ENCODE results near the gene SPDYE4. TPM values are rescaled to one million over a fixed set of nuclear protein-coding genes. Genes with fewer than 3 reads are reported as not detected.
A peak's percentile ranks its signal among the peaks of the same experiment; 100 is the strongest.

SPDYE4 gene
- polyA plus RNA-seq, 3 donors = 0.28 TPM; not detected in 2

- peak; percentile 76 for DNase-seq
Observed at GRCh38 chr17:8785547-8786413, 27.4 kb upstream of the SPDYE4 start.

GRCh38 chr17:8782176-8782575 lies 23.8 kb upstream of the SPDYE4 start:
- no peak for DNase-seq

- no peak for DNase-seq
Observed at GRCh38 chr17:8781776-8782175, 23.4 kb upstream of the SPDYE4 start.

- no peak for DNase-seq
Observed at GRCh38 chr17:8776881-8777280, 18.5 kb upstream of the SPDYE4 start.

GRCh38 chr17:8776248-8776647 lies 17.9 kb upstream of the SPDYE4 start:
- DNase-seq = no peak

GRCh38 chr17:8766731-8767130 lies 8.4 kb upstream of the SPDYE4 start:
- no peak for DNase-seq

- no peak for DNase-seq
Observed at GRCh38 chr17:8762012-8762411, 3.7 kb upstream of the SPDYE4 start.

- no peak for DNase-seq
Observed at GRCh38 chr17:8757189-8757588, 1.2 kb downstream of the SPDYE4 start.

- no peak for DNase-seq
Observed at GRCh38 chr17:8755590-8756255, 2.6 kb downstream of the SPDYE4 start.

GRCh38 chr17:8754890-8755289 lies 3.5 kb downstream of the SPDYE4 start:
- no peak for DNase-seq

GRCh38 chr17:8753976-8754440 lies 4.3 kb downstream of the SPDYE4 start:
- DNase-seq = no peak

GRCh38 chr17:8753136-8753975 lies 5.0 kb downstream of the SPDYE4 start:
- no peak for DNase-seq

- peak; percentile 34 for DNase-seq
Observed at GRCh38 chr17:8749616-8750015, 8.7 kb downstream of the SPDYE4 start.

GRCh38 chr17:8747742-8748141 lies 10.6 kb downstream of the SPDYE4 start:
- no peak for DNase-seq

- DNase-seq = no peak
Observed at GRCh38 chr17:8746501-8747236, 11.7 kb downstream of the SPDYE4 start.

- DNase-seq = peak; percentile 77
Observed at GRCh38 chr17:8745586-8746500, 12.5 kb downstream of the SPDYE4 start.

GRCh38 chr17:8744086-8744785 lies 14.1 kb downstream of the SPDYE4 start:
- no peak for DNase-seq

GRCh38 chr17:8742819-8743218 lies 15.5 kb downstream of the SPDYE4 start:
- DNase-seq = no peak

- DNase-seq = no peak
Observed at GRCh38 chr17:8742274-8742673, 16.1 kb downstream of the SPDYE4 start.

- DNase-seq = no peak
Observed at GRCh38 chr17:8741771-8742170, 16.6 kb downstream of the SPDYE4 start.
